Activated effector memory CD4-positive, alpha-beta T cell treated with anti-CD3 and anti-CD28 coated beads, Interleukin-2, amount 50 U/mL, for 16 hours (primary cell): Measurements from ENCODE around the gene FAM3C.

Source experiments
- DNase-seq: peaks from one replicate; pipeline ENCODE4 v3.0.0-alpha.2; 2020

FAM3C gene

GRCh38 chr7:121410829-121411596 is 14.9 kb upstream of the FAM3C start:
- DNase-seq, result no peak

GRCh38 chr7:121406944-121407343 is 10.8 kb upstream of the FAM3C start:
- no peak for DNase-seq

- DNase-seq, result no peak
Observed at GRCh38 chr7:121406461-121406860, 10.4 kb upstream of the FAM3C start.

GRCh38 chr7:121404348-121404747 is 8.2 kb upstream of the FAM3C start:
- no peak for DNase-seq

- DNase-seq, result no peak
Observed at GRCh38 chr7:121402701-121403100, 6.6 kb upstream of the FAM3C start.

GRCh38 chr7:121401896-121402295 is 5.8 kb upstream of the FAM3C start:
- DNase-seq, result no peak

GRCh38 chr7:121398246-121398645 is 2.1 kb upstream of the FAM3C start:
- DNase-seq, result no peak

- DNase-seq, result no peak
Observed at GRCh38 chr7:121397822-121398221, 1.7 kb upstream of the FAM3C start.

GRCh38 chr7:121397361-121397760 is 1.3 kb upstream of the FAM3C start:
- DNase-seq, result no peak

GRCh38 chr7:121395494-121395960 is 581 bp downstream of the FAM3C start:
- peak; percentile 83 for DNase-seq

- DNase-seq, result no peak
Observed at GRCh38 chr7:121394709-121395140, 1.4 kb downstream of the FAM3C start.

GRCh38 chr7:121393005-121393366 is 3.1 kb downstream of the FAM3C start:
- no peak for DNase-seq

- no peak for DNase-seq
Observed at GRCh38 chr7:121392277-121393004, 3.7 kb downstream of the FAM3C start.

- no peak for DNase-seq
Observed at GRCh38 chr7:121391686-121392085, 4.4 kb downstream of the FAM3C start.

GRCh38 chr7:121390617-121391016 is 5.5 kb downstream of the FAM3C start:
- DNase-seq, result no peak

- no peak for DNase-seq
Observed at GRCh38 chr7:121390109-121390508, 6.0 kb downstream of the FAM3C start.

- DNase-seq, result no peak
Observed at GRCh38 chr7:121388950-121389349, 7.2 kb downstream of the FAM3C start.

- no peak for DNase-seq
Observed at GRCh38 chr7:121385800-121386179, 10.3 kb downstream of the FAM3C start.

- DNase-seq, result no peak
Observed at GRCh38 chr7:121385056-121385799, 10.9 kb downstream of the FAM3C start.

- no peak for DNase-seq
Observed at GRCh38 chr7:121384265-121384664, 11.8 kb downstream of the FAM3C start.

- no peak for DNase-seq
Observed at GRCh38 chr7:121383235-121383910, 12.7 kb downstream of the FAM3C start.

- DNase-seq, result no peak
Observed at GRCh38 chr7:121382473-121382872, 13.6 kb downstream of the FAM3C start.

GRCh38 chr7:121379930-121380329 is 16.2 kb downstream of the FAM3C start:
- no peak for DNase-seq
